GM19452 (cell line): Measurements from ENCODE around the gene ITGA11.

Experiments
- ATAC-seq: cut with Tn5 transposase; IDR thresholded peaks from one replicate; pipeline ENCODE4 v1.9.1; 2021; ENCODE audit not compliant: unreplicated experiment

The ITGA11 gene

GRCh38 chr15:68431792-68432401 lies at the start of gene ITGA11:
Gene ITGA11, minus strand, starts transcription at chr15:68432163. Its CDS starts 97 bp downstream, at chr15:68432066.
- ATAC-seq: peak; percentile 60

- ATAC-seq: no peak
Measured at GRCh38 chr15:68481321-68481720, 49.4 kb upstream of the ITGA11 start.

GRCh38 chr15:68480296-68480695 lies 48.3 kb upstream of the ITGA11 start:
- no peak for ATAC-seq

GRCh38 chr15:68479870-68480269 lies 47.9 kb upstream of the ITGA11 start:
- ATAC-seq: no peak

GRCh38 chr15:68479406-68479805 lies 47.4 kb upstream of the ITGA11 start:
- no peak for ATAC-seq

GRCh38 chr15:68478853-68479252 lies 46.9 kb upstream of the ITGA11 start:
- ATAC-seq: no peak

- ATAC-seq: no peak
Measured at GRCh38 chr15:68475449-68475848, 43.5 kb upstream of the ITGA11 start.

GRCh38 chr15:68471541-68471940 lies 39.6 kb upstream of the ITGA11 start:
- ATAC-seq: no peak

GRCh38 chr15:68470976-68471375 lies 39.0 kb upstream of the ITGA11 start:
- no peak for ATAC-seq

- ATAC-seq: no peak
Measured at GRCh38 chr15:68470049-68470742, 38.2 kb upstream of the ITGA11 start.

- ATAC-seq: no peak
Measured at GRCh38 chr15:68469162-68470048, 37.4 kb upstream of the ITGA11 start.

- no peak for ATAC-seq
Measured at GRCh38 chr15:68466876-68467275, 34.9 kb upstream of the ITGA11 start.

GRCh38 chr15:68465861-68466560 lies 34.0 kb upstream of the ITGA11 start:
- no peak for ATAC-seq

GRCh38 chr15:68464448-68465090 lies 32.6 kb upstream of the ITGA11 start:
- ATAC-seq: no peak

GRCh38 chr15:68463996-68464395 lies 32.0 kb upstream of the ITGA11 start:
- no peak for ATAC-seq

GRCh38 chr15:68463444-68463843 lies 31.5 kb upstream of the ITGA11 start:
- ATAC-seq: no peak

- no peak for ATAC-seq
Measured at GRCh38 chr15:68460166-68460565, 28.2 kb upstream of the ITGA11 start.

- ATAC-seq: no peak
Measured at GRCh38 chr15:68450192-68450591, 18.2 kb upstream of the ITGA11 start.

GRCh38 chr15:68449389-68449788 lies 17.4 kb upstream of the ITGA11 start:
- no peak for ATAC-seq

- no peak for ATAC-seq
Measured at GRCh38 chr15:68447976-68448755, 16.2 kb upstream of the ITGA11 start.
